Brain microvascular endothelial cell (primary cell): ENCODE data around the gene SNAI1.

Experiments used
- DNase-seq: peaks from one replicate; pipeline ENCODE4 v3.0.0-alpha.2; 2020
- H3K27ac ChIP-seq: fragments of 250-450 bp; sonication (Bioruptor Pico); 2 replicates; pipeline ENCODE4 v1.5.1; 2020; ENCODE audit warnings: mild to moderate bottlenecking, moderate library complexity
- H3K27me3 ChIP-seq: fragments of 250-450 bp; sonication (Bioruptor Pico); replicated peaks from 2 replicates; pipeline ENCODE4 v1.5.1; 2020; ENCODE audit warnings: mild to moderate bottlenecking
- H3K36me3 ChIP-seq: fragments of 250-450 bp; sonication (Bioruptor Pico); replicated peaks from 2 replicates; pipeline ENCODE4 v1.5.1; 2020; ENCODE audit warnings: mild to moderate bottlenecking
- H3K4me3 ChIP-seq: 2 replicates; pipeline ENCODE4 v1.5.1; 2011; ENCODE audit warnings: low read depth, mild to moderate bottlenecking, control low read depth, low read length, moderate library complexity
- CTCF ChIP-seq: IDR thresholded peaks from 2 replicates; pipeline ENCODE4 v1.5.1; 2011; ENCODE audit warnings: low read depth, mild to moderate bottlenecking, moderate library complexity, low read length, control low read depth, inconsistent platforms; ENCODE audit errors: missing control alignments
- in situ Hi-C: cut with HindIII; loops from 2 replicates; pipeline ENCODE4 v1.10.0; 2017; ENCODE audit warnings: low sequenced_read_pairs, low pct_ligation_motif_present

The SNAI1 gene

DNA sequence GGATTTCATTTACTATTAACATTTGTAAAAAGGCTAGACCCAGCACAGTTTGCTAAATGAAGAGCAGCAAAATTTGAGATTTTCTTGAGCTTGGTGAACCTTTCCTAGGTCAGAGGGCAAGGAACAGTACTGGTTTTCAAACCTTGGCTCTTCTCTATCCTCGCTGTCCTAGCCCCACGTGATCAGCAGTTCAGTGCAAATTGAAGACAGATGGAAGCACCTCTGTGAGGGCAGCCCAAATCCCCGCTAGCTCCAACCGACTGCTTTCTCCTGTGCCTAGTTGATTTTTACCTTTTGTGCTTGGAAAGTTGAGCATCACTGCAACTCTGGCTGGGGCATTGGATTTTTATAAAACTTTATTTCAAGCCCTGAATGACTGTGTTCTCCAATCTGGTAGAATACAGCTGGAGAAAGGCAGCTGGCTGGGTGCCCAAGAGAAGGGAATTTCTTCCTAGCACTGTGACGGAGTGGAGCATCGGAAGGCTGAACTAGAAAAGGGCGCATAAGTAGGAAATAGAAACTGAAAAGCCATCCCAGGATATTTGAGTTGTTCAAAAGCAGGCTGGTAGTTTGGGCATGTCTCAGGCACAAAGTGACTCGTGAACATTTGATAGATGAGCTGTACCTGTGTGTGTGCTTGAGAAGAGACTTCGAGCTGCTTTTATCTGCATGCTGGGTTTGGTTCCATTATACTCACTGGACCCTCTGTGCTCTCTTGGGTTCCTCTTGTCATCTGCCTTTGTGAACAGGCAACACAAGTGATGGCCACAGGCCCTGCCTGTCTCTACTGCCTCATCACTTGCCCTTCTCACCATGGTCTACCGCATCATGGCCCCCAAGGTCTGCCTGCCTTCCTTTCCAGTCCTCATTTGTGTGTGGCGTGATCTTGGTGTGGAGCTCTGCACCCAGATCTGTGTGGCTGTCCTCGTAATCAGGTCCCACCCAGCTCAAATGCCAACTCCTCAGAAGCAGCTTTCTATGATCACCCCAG, 44.3 kb upstream of the SNAI1 start:
- TF ChIP-seq CTCF = no peak
- in situ Hi-C loops = no loop called here
- Histone ChIP-seq H3K36me3 (peaks cover 9% of the 10 kb centered on the region), H3K27me3 (no peaks in the 10 kb centered on the region), H3K27ac (peak overlapping the region; percentile 14), H3K4me3 (no peak overlapping the region)
- peak; percentile 82 for DNase-seq

DNA sequence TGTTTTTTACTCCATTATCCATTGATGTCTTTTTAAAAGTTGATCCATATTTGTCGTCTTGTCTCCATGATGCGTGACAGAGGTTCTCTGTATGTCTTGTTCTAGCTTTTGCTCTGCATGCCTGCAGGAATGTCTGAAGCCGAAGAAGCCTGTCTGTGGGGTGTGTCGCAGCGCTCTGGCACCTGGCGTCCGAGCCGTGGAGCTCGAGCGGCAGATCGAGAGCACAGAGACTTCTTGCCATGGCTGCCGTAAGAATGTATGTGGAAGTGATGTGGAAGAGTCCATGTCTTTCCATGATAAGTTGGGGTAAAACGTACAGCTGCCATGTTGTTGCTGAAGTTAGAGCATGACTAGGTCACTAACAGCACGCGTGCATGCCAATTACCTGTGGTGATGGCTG, 41.3 kb upstream of the SNAI1 start:
- Histone ChIP-seq H3K27me3 (no peaks in the 10 kb centered on the region), H3K4me3 (no peak overlapping the region), H3K36me3 (peaks cover 28% of the 10 kb centered on the region), H3K27ac (no peak overlapping the region)
- in situ Hi-C loops = no loop called here
- TF ChIP-seq CTCF = no peak
- DNase-seq = no peak

- Histone ChIP-seq H3K4me3 (no peak overlapping the region), H3K36me3 (peaks cover 30% of the 10 kb centered on the region), H3K27me3 (no peaks in the 10 kb centered on the region), H3K27ac (no peak overlapping the region)
- no peak for DNase-seq
- in situ Hi-C loops = no loop called here
- no peak for TF ChIP-seq CTCF
Observed at GRCh38 chr20:49942303-49942702, 40.5 kb upstream of the SNAI1 start.

DNA sequence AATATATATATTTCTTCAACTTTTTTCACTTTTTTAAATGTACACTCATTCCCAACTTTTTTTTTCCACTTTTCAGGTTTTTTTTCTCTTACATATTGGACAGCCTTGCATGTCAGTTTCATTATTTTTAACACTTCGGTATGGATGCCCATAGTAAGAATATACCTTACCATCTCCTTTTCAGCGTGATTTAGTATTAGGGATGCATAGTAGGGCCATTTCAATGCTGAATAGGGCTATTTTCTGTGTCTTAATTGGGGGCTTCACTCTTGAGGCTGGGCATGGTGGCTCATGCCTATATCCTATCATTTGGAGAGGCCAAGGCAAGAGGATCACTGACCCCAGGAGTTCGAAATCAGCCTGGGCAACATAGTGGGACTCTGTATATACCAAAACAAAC, 39.8 kb upstream of the SNAI1 start:
- peaks cover 32% of the 10 kb centered on the region for H3K36me3 ChIP-seq
- DNase-seq = no peak
- no peak overlapping the region for H3K27ac ChIP-seq
- no peak overlapping the region for H3K4me3 ChIP-seq
- TF ChIP-seq CTCF = no peak
- in situ Hi-C loops = no loop called here
- no peaks in the 10 kb centered on the region for H3K27me3 ChIP-seq

- TF ChIP-seq CTCF = no peak
- no peak overlapping the region for H3K27ac ChIP-seq
- no peak for DNase-seq
- no peaks in the 10 kb centered on the region for H3K27me3 ChIP-seq
- peaks cover 47% of the 10 kb centered on the region for H3K36me3 ChIP-seq
- in situ Hi-C loops = no loop called here
- H3K4me3 ChIP-seq = no peak overlapping the region
Observed at GRCh38 chr20:49945306-49945700, 37.5 kb upstream of the SNAI1 start.
